GM19025 (cell line): ENCODE data around the gene POU2AF2.
"Not testable (repeated sequence)": the region's sequence is repeated elsewhere in the genome, so short reads cannot be mapped to it uniquely, and the experiment has no call there.

Experiments
- ATAC-seq: cut with Tn5 transposase; IDR thresholded peaks from one replicate; pipeline ENCODE4 v1.9.1; 2021; ENCODE audit warnings: mild to moderate bottlenecking, low read depth, moderate library complexity; ENCODE audit not compliant: unreplicated experiment

The POU2AF2 gene

DNA sequence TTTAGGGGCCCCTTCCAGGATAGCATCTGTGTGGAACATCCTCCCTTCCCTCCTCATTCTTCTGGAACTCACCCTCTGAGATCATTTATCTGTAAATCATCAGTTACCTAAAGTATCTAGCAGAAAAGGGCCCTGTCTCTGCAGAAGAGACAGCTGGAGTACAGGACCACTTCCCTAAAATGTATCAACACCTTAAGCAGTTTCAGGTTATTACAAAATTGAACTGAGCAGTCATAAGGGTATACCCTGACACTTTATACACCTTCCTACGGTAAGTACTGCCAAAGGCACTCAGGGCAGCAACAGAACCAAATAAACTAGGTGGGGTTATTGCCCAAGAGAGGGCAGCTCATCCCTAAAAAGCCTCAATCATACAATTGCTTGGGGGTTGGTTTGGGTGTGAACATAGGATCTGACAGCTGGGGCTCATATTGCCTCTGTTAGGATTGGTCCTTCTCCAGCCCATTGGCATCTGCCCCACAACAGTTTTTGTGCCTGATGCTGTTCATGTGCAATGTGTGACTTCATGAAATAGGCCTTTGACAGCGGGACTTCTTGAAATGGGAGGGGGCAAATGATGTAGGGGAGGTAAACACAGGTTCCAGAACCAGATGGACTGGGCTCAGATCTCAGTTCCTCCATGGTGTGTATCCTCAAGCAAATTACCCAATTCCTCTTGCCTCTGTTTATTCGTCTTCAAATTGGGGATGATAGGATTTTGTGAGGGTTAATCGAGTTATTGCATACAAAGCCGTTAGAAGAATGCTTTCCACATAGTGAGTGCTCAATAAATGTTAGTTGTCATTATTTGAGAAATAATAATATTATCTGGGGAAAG, 55.7 kb downstream of the POU2AF2 start:
- no peak for ATAC-seq

DNA sequence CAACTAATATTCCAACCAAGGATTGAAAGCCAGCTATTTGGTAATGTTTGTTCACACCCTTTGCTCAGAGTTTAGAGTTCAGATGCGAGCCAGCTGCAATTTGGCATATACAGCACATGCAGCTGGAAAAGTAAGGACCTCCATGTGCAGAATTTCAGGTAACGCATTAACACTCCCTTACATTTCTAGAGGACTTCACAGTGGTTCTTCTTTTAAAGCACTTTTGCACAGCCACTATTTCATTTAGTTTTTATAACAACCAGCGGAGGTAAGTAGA, 56.3 kb downstream of the POU2AF2 start:
- ATAC-seq: no peak

GRCh38 chr11:111302298-111302697, 56.8 kb downstream of the POU2AF2 start:
- no peak for ATAC-seq

DNA sequence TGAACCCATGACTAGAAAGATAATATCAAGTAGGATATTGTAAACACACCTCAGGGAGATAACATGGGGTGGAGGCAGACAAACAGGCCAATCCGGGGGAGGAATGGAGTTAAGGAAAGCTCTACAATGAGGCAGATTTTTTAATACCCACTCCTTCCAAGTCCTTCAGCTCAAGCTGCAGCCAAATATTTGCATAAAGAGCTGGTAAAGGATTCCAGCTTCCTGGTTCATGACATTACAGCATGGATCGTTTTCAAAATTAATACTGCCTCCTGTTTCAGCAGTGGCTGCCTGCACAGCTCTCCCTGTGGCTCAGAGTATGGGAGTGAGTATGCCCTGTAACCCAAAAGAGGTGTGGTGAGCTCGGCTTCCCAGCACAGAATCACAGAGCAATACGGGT, 57.9 kb downstream of the POU2AF2 start:
- no peak for ATAC-seq

GRCh38 chr11:111305162-111305802, 59.8 kb downstream of the POU2AF2 start:
- no peak for ATAC-seq

DNA sequence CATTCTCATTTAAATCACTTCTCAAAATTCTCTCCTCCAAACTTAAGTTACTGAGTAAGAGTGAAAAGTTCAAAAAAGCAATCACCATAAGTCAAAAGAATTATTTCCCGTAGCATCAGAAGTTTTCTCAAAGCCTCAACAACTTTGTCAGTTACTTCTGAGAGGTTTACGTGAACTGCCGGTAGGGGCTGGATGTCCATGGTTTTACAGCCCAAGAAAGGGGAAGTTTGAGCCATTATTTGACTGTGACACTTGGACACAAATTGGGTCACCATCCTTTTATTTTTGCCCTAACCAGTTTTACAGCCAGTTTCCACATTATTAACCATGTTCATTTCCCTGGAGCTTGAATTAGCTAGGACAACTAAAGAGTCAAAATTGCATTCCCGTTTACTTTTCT, 60.4 kb downstream of the POU2AF2 start:
- ATAC-seq: no peak

DNA sequence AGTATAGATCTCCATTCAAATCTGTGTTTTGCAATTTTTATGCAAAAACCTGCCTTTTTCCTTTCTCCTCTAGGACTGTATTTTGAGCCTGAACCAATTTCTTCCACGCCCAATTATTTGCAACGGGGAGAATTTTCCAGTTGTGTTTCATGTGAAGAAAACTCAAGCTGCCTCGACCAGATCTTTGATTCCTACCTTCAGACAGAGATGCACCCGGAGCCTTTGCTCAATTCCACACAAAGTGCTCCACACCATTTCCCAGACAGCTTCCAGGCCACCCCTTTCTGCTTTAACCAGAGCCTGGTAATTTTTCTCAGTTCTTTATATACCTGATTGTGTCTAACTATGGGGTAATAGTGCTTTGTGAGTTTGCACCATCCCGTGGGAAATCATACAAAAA, 60.8 kb downstream of the POU2AF2 start:
- ATAC-seq: no peak

DNA sequence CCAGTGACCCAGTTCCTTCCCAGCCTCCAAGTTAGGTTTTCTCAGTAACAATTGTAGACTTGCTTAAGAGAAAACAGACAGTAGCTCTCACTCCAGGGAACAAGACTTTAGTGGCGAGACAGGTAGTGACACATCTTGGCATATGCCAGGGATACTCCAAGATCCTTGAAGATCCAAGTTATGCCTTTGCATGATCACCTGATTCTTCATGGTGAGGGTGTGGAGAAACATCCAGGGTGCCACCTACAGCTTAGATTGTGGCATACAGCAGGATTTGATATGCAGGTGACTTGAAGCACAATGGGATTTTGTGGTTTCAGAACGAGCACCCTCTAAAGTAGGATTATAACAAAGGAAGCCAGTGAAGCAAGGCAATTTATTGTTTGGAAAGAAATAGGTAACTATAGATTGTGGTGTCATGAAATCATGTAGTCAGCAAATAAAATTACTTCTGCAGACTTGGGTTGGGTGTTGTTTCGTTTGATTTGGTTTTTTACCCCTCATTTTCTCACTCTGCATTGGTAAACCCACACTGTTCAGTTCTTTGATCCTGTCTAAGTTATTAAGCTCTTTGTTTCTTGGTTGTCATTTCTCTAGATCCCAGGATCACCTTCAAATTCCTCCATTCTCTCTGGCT, 62.1 kb downstream of the POU2AF2 start:
- no peak for ATAC-seq

- no peak for ATAC-seq
These were observed 62.6 kb downstream of the POU2AF2 start for GRCh38 chr11:111308140-111308539.

GRCh38 chr11:111309215-111309915, 63.8 kb downstream of the POU2AF2 start:
- no peak for ATAC-seq

- ATAC-seq: no peak
These were observed 64.6 kb downstream of the POU2AF2 start for GRCh38 chr11:111310088-111310487.

DNA sequence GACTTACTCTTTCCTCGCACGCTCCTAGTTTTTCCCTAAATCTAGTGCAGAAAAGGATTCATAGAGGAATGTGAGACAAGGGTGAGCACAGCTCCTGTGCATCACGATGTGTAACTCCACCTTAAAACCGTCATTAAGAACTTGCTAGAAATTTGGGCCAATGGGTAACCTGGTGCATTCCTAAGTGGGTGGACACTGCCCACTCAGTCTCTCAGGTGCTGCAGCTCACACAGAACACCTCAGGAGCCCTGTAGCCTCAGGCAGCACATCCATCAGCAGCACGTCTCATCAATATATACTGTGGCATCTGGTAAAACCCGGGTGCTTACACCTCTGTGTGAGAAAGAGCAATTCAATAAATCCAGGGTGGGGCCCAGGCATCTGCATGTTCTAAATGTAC, 65.2 kb downstream of the POU2AF2 start:
- no peak for ATAC-seq

GRCh38 chr11:111312076-111312475, 66.6 kb downstream of the POU2AF2 start:
- ATAC-seq: no peak

DNA sequence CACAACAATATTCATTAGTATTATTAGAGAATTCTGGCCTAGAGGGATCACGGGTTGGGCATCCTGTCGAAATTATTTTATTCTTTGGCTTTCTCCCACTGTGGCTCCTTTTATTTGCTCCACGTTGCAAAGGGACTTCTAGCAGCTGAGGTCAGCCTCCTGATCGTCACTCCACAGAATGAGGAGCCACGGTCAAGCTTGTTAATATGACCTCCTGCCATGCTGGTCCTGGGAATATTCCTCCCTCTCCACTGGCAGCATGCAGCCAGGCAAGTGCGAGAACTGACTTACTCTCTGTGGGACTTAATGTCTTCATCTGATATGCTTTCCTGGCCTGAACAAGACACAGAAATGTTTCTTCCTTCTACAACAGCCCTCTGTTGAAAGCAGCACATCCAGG, 73.8 kb downstream of the POU2AF2 start:
- no peak for ATAC-seq

GRCh38 chr11:111320199-111320598, 74.7 kb downstream of the POU2AF2 start:
- not testable (repeated sequence) for ATAC-seq

DNA sequence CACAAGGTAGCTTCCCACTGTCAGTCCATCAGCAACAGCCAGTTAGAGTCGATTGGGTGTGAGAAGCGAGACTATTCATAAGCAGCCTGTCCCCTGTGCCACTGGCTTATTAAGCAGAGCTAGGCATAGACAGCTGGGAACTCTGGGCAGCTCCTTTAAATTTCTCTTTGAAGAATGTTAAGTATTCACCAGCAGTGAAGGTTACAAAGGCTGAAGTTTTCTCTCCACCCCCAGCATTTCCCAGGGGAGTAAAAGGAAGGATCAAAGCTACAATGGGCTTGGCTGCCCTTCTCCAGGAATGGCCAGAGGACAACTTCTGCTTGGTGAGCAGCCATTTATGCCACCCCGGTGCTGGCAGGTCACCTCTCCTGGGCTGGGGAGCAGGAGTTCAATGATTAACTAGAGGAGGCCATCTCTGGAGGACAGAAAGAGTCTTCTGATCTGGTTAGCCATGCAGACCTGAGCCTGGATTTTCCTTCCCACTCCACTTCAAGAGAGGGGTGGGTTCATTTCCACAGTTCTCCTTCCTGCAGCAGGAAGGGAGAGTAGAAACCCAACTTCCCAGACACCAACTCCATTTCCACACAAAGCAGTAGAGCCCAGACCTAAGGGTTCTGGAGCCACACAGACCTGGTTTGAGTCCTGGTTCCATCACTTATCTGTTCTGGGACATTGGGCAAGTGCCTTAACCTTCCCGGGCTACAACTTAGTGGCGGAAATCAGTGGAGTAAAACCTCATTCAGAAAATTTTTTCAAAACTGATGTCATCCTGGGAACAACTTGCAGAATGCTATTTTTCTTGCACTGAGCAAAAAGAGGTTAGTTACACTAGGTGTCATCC, 75.4 kb downstream of the POU2AF2 start:
- ATAC-seq: no peak

DNA sequence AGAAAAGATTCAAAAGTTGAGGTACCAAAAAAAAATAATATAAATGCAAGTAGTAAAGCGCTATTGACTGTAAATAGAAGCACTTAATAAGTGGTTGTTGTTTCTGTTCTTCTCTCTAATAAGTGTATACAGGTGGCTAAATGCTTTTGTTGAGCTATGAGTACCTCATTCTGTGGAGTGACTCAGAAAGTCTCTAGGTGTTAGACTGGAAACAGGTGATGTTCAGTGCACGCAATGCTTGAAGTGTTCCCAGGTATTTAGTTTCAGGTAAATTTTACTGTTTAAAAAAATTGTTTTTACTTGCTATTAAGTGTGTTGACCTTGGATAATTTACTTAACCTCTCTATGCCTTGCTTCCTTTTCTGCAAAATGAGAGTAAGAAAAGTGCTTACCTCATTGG, 77.0 kb downstream of the POU2AF2 start:
- ATAC-seq: no peak

DNA sequence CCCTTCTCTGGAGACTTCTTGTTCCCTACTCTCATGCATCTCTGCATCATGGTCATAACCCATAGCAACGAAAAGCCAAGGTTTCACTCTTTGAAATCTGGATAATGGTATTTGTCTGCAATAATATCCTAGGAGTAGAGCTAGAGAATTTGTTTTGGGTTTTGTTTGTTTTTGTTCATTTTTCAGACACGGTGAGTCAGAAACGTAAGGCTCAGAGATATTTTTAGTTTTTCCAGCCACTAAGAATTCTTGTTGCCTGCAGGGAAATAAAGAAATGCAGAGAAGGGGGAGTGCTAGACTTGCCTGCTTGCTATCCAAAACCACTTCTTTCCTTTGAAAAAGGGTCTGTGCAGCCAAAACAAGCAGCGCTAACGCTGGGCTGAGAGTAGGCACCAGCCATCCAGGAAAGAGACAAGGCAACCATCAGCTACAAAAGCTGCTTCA, 78.8 kb downstream of the POU2AF2 start:
- no peak for ATAC-seq

DNA sequence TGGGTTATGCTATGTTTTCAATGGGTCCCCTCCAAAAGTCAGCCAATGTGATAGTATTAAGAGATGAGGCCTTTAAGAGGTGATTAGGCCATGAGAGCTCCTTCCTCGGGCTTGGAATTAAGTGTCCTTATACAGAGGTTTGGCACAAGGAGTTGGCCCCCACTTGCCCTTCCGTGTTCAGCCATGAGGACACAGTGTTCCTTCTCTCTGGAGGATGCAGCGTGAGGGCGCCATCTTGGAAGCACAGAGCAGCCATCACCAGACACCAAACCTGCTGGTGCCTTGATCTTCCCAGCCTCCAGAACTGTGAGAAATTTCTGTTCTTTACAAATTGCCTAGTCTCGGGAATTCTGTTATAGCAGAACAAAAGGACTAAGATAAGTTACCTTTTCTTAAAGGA, 79.7 kb downstream of the POU2AF2 start:
- no peak for ATAC-seq

DNA sequence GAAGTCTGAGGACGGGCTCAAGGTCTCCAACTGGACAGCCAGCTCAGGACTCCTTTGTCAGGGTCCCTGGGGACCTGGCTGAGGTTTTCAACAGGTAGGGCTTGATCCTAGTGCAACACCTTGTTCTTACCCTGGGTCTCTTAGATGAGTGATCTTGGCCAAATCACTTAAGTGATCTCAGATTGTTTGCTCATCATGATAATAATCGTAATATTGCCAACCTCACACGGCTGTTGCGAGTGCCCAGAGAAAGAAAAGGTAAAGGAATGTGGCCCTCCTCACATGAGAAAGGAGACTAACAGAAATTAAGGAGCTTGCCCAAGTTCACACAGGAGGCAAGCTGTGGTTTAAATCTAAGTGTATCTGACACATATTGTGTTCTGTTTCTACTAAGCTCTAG, 81.3 kb downstream of the POU2AF2 start:
- no peak for ATAC-seq
